Stimulated activated CD4-positive, alpha-beta T cell treated with anti-CD3 and anti-CD28 coated beads, Interleukin-1b, Interleukin-23, amount 100 ng/mL, for 24 hours (primary cell): ENCODE results near the gene PRKAG2.
"Not testable (repeated sequence)": the region's sequence is repeated elsewhere in the genome, so short reads cannot be mapped to it uniquely, and the experiment has no call there.

Experiments used
- DNase-seq, 4 experiments: peaks; one replicate each; pipeline ENCODE4 v3.0.0-alpha.2; 2020; ENCODE audit warnings: low read depth in 4 of 4, low spot score in 1 of 4

Gene PRKAG2

GRCh38 chr7:151852486-151853396 is 24.2 kb downstream of the PRKAG2 start:
- DNase-seq: no peak

GRCh38 chr7:151851782-151852181 is 25.1 kb downstream of the PRKAG2 start:
- no peak for DNase-seq

- DNase-seq: no peak
Measured at GRCh38 chr7:151851145-151851751, 25.7 kb downstream of the PRKAG2 start.

GRCh38 chr7:151850491-151851124 is 26.3 kb downstream of the PRKAG2 start:
- no peak for DNase-seq

GRCh38 chr7:151849879-151850260 is 27.0 kb downstream of the PRKAG2 start:
- DNase-seq: no peak

GRCh38 chr7:151849008-151849878 is 27.7 kb downstream of the PRKAG2 start:
- no peak for DNase-seq

- DNase-seq: no peak
Measured at GRCh38 chr7:151847681-151848081, 29.2 kb downstream of the PRKAG2 start.

GRCh38 chr7:151847136-151847535 is 29.8 kb downstream of the PRKAG2 start:
- DNase-seq: no peak

- no peak for DNase-seq
Measured at GRCh38 chr7:151845412-151846205, 31.3 kb downstream of the PRKAG2 start.

GRCh38 chr7:151844825-151845200 is 32.1 kb downstream of the PRKAG2 start:
- no peak for DNase-seq

- DNase-seq: no peak
Measured at GRCh38 chr7:151844071-151844824, 32.7 kb downstream of the PRKAG2 start.

- no peak for DNase-seq
Measured at GRCh38 chr7:151843181-151843580, 33.7 kb downstream of the PRKAG2 start.

- DNase-seq: not testable (repeated sequence)
Measured at GRCh38 chr7:151841395-151842051, 35.4 kb downstream of the PRKAG2 start.

- no peak for DNase-seq
Measured at GRCh38 chr7:151840088-151840910, 36.6 kb downstream of the PRKAG2 start.

- DNase-seq: no peak
Measured at GRCh38 chr7:151839451-151839921, 37.4 kb downstream of the PRKAG2 start.

GRCh38 chr7:151838861-151839381 is 38.0 kb downstream of the PRKAG2 start:
- DNase-seq: peak in 1 of 4 experiments; percentile 9

GRCh38 chr7:151838072-151838471 is 38.8 kb downstream of the PRKAG2 start:
- no peak for DNase-seq
